GM06990 (cell line): ENCODE data around the gene NCKAP5L.

Experiments
- DNase-seq: peaks from one replicate; pipeline ENCODE4 v3.0.0-alpha.2; 2011; ENCODE audit not compliant: insufficient read length; ENCODE audit errors: extremely low read depth
- H3K27me3 ChIP-seq: replicated peaks from 2 replicates; pipeline ENCODE4 v1.6.0; 2011; ENCODE audit warnings: low read length; ENCODE audit not compliant: control insufficient read depth, insufficient read depth
- H3K36me3 ChIP-seq: 2 replicates; pipeline ENCODE4 v1.5.1; 2011; ENCODE audit warnings: low read length; ENCODE audit not compliant: control insufficient read depth, insufficient read depth
- H3K4me3 ChIP-seq: replicated peaks from 2 replicates; pipeline ENCODE4 v1.5.1; 2011; ENCODE audit warnings: low read depth, mild to moderate bottlenecking, control low read depth, low read length
- CTCF ChIP-seq: IDR thresholded peaks from 2 replicates; pipeline ENCODE4 v1.5.1; 2011; ENCODE audit warnings: low read length, control low read depth, mild to moderate bottlenecking, inconsistent platforms; ENCODE audit not compliant: insufficient read depth, poor library complexity, severe bottlenecking

NCKAP5L gene

GRCh38 chr12:49803693-49804450, 24.3 kb downstream of the NCKAP5L start:
- TF ChIP-seq CTCF: no peak
- Histone ChIP-seq H3K4me3 (no peak overlapping the region), H3K27me3 (no peaks in the 10 kb centered on the region), H3K36me3 (peaks cover 25% of the 10 kb centered on the region)
- DNase-seq: no peak

GRCh38 chr12:49801141-49802063, 26.8 kb downstream of the NCKAP5L start:
- H3K27me3 ChIP-seq: no peaks in the 10 kb centered on the region
- no peak for TF ChIP-seq CTCF
- peaks cover 37% of the 10 kb centered on the region for H3K36me3 ChIP-seq
- H3K4me3 ChIP-seq: no peak overlapping the region
- no peak for DNase-seq

GRCh38 chr12:49800421-49801140, 27.6 kb downstream of the NCKAP5L start:
- Histone ChIP-seq H3K36me3 (peaks cover 37% of the 10 kb centered on the region), H3K27me3 (no peaks in the 10 kb centered on the region), H3K4me3 (no peak overlapping the region)
- DNase-seq: no peak
- no peak for TF ChIP-seq CTCF

- no peak for DNase-seq
- Histone ChIP-seq H3K4me3 (no peak overlapping the region), H3K36me3 (peaks cover 29% of the 10 kb centered on the region), H3K27me3 (no peaks in the 10 kb centered on the region)
- TF ChIP-seq CTCF: no peak
Measured at GRCh38 chr12:49798934-49799333, 29.3 kb downstream of the NCKAP5L start.

GRCh38 chr12:49798248-49798647, 30.0 kb downstream of the NCKAP5L start:
- no peak overlapping the region for H3K4me3 ChIP-seq
- no peak for DNase-seq
- TF ChIP-seq CTCF: no peak
- no peaks in the 10 kb centered on the region for H3K27me3 ChIP-seq
- peaks cover 31% of the 10 kb centered on the region for H3K36me3 ChIP-seq
